Panc1 (cell line): Measurements from ENCODE around the gene CNBD2. TPM values are rescaled to one million over a fixed set of nuclear protein-coding genes. Genes with fewer than 3 reads are reported as not detected.

Source experiments
- ATAC-seq: fragments of 200-7000 bp; cut with Tn5 transposase; 2 replicates; pipeline ENCODE4 v1.9.1; 2020; ENCODE audit warnings: mild to moderate bottlenecking, moderate library complexity
- BruUV-seq: library from RNA; stranded (reverse); fragments of 400-500 nt; replicated peaks from 2 replicates; lab custom pipeline; 2021; lab: Mats Ljungman, UMichigan
- CTCF ChIA-PET: fragments of 300-600 bp; sonication (Branson Sonifier 250); formaldehyde crosslinking; loops from one replicate; lab custom pipeline; 2022; ENCODE audit warnings: antibody characterized with exemption; lab: Charles Lee
- POLR2A ChIA-PET: fragments of 300-600 bp; sonication (Branson Sonifier 250); formaldehyde crosslinking; loops from one replicate; lab custom pipeline; 2022; ENCODE audit warnings: antibody characterized with exemption; lab: Charles Lee
- DNase-seq: peaks from one replicate; pipeline ENCODE4 v3.0.0-alpha.2; 2010; ENCODE audit warnings: low read depth, low spot score
- H3K27ac ChIP-seq: 2 replicates; pipeline ENCODE4 v1.5.1; 2011; ENCODE audit warnings: mild to moderate bottlenecking, low read length, inconsistent platforms
- H3K27me3 ChIP-seq: fragments of 200-500 bp; sonication (Bioruptor generic); 2 replicates; pipeline ENCODE4 v1.6.0; 2014; ENCODE audit warnings: low read length, inconsistent platforms; ENCODE audit not compliant: control insufficient read depth, insufficient read depth
- H3K36me3 ChIP-seq: fragments of 200-500 bp; sonication (Bioruptor generic); 2 replicates; pipeline ENCODE4 v1.5.1; 2014; ENCODE audit warnings: inconsistent platforms, mild to moderate bottlenecking, low read length, moderate library complexity; ENCODE audit not compliant: control insufficient read depth, insufficient read depth
- H3K4me1 ChIP-seq: 2 replicates; pipeline ENCODE4 v1.5.1; 2011; ENCODE audit warnings: inconsistent platforms, mild to moderate bottlenecking, low read length, moderate library complexity; ENCODE audit not compliant: control insufficient read depth, insufficient read depth
- H3K4me3 ChIP-seq, 2 experiments: 2 replicates each; pipeline ENCODE4 v1.5.1; 2011 to 2012; ENCODE audit warnings: low read depth in 2 of 2, low read length in 2 of 2, mild to moderate bottlenecking in 2 of 2, inconsistent platforms in 1 of 2, moderate library complexity in 1 of 2
- H3K9me3 ChIP-seq: fragments of 200-500 bp; sonication (Bioruptor generic); 2 replicates; pipeline ENCODE4 v1.5.1; 2014; ENCODE audit warnings: low read depth, mild to moderate bottlenecking, inconsistent platforms, low read length, moderate library complexity; ENCODE audit not compliant: control insufficient read depth, insufficient read depth
- POLR2AphosphoS5 ChIP-seq: IDR thresholded peaks from 2 replicates; pipeline ENCODE4 v1.6.1; 2012; ENCODE audit warnings: mild to moderate bottlenecking, low read depth, low read length, moderate library complexity
- SIN3A ChIP-seq: IDR thresholded peaks from 2 replicates; pipeline ENCODE4 v1.6.1; 2012; ENCODE audit warnings: low read depth, mild to moderate bottlenecking, low read length, moderate library complexity, borderline replicate concordance; ENCODE audit not compliant: insufficient read depth
- TCF7L2 ChIP-seq: IDR thresholded peaks from 2 replicates; pipeline ENCODE4 v1.6.1; 2011; ENCODE audit warnings: mild to moderate bottlenecking, low read depth, low read length, inconsistent platforms
- in situ Hi-C: cut with HindIII; loops from 2 replicates; pipeline ENCODE4 v1.10.0; 2016; ENCODE audit warnings: low sequenced_read_pairs, low pct_unique_long_range_greater_than_20kb
- intact Hi-C: fragments of 100-400 bp; cut with micrococcal nuclease; formaldehyde crosslinking; loops from one replicate; pipeline ENCODE4 v1.10.0; 2022; ENCODE audit not compliant: unreplicated experiment
- total RNA-seq: library from RNA; stranded (reverse); gene quantifications from one replicate; pipeline ENCODE4 v1.2.1, GENCODE V29; 2021; ENCODE audit not compliant: unreplicated experiment
- TF ChIP-seq, protein P1 (sequence below): fragments of 450-650 bp; IDR thresholded peaks from 2 replicates; pipeline ENCODE4 v1.5.1; 2017; ENCODE audit warnings: mild to moderate bottlenecking
- TF ChIP-seq, protein P2 (sequence below), 2 experiments: IDR thresholded peaks; 2 replicates each; pipeline ENCODE4 v1.6.1; 2011 to 2012; ENCODE audit warnings: low read depth in 2 of 2, control low read depth in 1 of 2, low read length in 1 of 2, mild to moderate bottlenecking in 1 of 2, moderate library complexity in 1 of 2; ENCODE audit not compliant: insufficient read depth in 1 of 2

Gene CNBD2
- total RNA-seq, 1 experiment from 2014 or later: 3.7 TPM

DNA sequence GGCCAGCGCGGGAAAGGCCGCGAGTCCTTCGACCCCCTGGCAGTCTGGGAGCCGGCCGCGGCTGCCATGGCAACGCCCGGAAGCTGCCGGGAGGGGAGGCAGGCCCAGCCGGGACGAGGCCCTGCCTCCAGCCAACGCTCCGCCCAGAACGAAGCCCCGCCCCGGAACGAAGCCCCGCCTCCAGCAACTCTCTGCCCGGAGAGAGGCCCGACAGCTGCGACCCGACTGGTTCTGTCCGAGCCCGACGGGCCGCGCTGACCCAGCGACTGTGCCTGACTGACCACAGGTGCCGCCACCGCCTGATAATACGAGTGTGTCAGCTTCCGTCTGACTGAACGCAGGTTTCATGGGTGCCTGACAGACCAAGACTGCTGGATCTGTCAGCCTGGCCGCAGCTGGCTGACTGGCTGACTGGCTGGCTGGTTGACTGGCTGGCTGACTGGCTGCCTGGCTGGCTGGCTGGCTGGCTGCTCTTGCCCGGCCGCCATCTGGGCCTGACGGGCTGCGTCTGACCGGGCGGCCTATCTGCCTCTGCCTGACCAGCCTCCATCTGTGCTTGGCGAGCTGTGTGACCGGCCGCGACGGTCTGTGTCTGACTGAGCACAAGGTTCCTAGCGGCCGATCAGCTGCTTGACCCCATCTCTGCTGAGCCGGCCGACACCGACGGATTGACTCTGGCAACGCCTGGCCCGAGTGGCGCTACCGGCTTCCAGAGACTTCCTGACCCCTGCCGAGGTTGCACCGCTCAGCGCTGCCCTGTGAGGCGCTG lies 96.5 kb downstream of the CNBD2 start:
- in situ Hi-C loops (no loop called here), intact Hi-C loops (no loop called here)
- POLR2A ChIA-PET: interaction anchor here (0.6 kb wide), 1 partner anchor 214 kb away, joined by 4 read pairs; no protein-coding TSS in a partner anchor
- CTCF ChIA-PET: interaction anchor here (1.6 kb wide), 1 partner anchor 72 kb away, joined by 7 read pairs; no protein-coding TSS in a partner anchor
- H3K9me3 ChIP-seq: no peaks in the 10 kb centered on the region
- DNase-seq (peak; percentile 35), ATAC-seq (peak; percentile 98)
- no peaks in the 10 kb centered on the region for H3K4me1 ChIP-seq
- 0 out of 2 replicates have a peak, but pooled peaks have one; percentile 37 for TF ChIP-seq TCF7L2
- TF ChIP-seq, protein P1, sequence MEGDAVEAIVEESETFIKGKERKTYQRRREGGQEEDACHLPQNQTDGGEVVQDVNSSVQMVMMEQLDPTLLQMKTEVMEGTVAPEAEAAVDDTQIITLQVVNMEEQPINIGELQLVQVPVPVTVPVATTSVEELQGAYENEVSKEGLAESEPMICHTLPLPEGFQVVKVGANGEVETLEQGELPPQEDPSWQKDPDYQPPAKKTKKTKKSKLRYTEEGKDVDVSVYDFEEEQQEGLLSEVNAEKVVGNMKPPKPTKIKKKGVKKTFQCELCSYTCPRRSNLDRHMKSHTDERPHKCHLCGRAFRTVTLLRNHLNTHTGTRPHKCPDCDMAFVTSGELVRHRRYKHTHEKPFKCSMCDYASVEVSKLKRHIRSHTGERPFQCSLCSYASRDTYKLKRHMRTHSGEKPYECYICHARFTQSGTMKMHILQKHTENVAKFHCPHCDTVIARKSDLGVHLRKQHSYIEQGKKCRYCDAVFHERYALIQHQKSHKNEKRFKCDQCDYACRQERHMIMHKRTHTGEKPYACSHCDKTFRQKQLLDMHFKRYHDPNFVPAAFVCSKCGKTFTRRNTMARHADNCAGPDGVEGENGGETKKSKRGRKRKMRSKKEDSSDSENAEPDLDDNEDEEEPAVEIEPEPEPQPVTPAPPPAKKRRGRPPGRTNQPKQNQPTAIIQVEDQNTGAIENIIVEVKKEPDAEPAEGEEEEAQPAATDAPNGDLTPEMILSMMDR: no peak
- peak overlapping the region; percentile 66 to 69 for H3K4me3 ChIP-seq
- no peaks in the 10 kb centered on the region for H3K27me3 ChIP-seq
- peak overlapping the region; percentile 46; the same call in 1 of the 2 replicates for H3K27ac ChIP-seq
- no peaks in the 10 kb centered on the region for H3K36me3 ChIP-seq
- no TSS peak for BruUV-seq

DNA sequence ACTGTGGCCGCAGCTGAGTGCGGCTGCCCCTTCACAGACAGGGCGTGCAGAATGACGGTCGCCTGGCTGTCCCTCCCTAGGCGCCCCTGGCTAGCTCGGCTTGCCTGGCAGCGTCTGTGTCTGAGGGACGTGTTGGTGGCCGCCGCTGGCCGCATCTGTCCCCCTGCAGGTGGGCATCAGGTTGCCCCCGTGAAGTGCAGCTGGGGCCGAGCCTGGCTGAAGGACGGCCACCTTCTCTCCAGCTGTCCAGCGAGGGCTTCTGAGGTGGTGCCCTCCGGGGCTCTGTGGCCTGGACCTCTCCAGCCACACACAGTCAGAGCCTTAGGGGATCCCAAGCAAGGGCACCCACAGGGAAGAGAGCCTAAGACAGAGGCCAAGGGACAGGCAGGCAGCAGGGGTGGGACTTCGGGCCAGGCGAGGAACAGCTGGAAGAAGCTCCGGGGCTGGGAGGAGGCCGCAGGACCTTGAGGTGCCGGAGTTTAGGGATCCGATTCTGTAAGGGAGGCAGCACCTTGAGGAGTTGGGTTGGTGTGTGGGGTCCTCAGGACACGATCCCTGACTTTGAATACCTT lies 97.1 kb downstream of the CNBD2 start:
- ATAC-seq (no peak), DNase-seq (no peak)
- in situ Hi-C loops: no loop called here
- ChIA-PET POLR2A (no interaction called here), CTCF (interaction anchor here (1.6 kb wide), 1 partner anchor 73 kb away, joined by 7 read pairs; no protein-coding TSS in a partner anchor)
- no peaks in the 10 kb centered on the region for H3K4me1 ChIP-seq
- H3K27ac ChIP-seq: no peak overlapping the region
- no peaks in the 10 kb centered on the region for H3K36me3 ChIP-seq
- H3K27me3 ChIP-seq: no peaks in the 10 kb centered on the region
- no TSS peak for BruUV-seq
- TF ChIP-seq SIN3A (no peak), TCF7L2 (no peak), POLR2AphosphoS5 (no peak)
- TF ChIP-seq, protein P1: no peak
- TF ChIP-seq, protein P2, sequence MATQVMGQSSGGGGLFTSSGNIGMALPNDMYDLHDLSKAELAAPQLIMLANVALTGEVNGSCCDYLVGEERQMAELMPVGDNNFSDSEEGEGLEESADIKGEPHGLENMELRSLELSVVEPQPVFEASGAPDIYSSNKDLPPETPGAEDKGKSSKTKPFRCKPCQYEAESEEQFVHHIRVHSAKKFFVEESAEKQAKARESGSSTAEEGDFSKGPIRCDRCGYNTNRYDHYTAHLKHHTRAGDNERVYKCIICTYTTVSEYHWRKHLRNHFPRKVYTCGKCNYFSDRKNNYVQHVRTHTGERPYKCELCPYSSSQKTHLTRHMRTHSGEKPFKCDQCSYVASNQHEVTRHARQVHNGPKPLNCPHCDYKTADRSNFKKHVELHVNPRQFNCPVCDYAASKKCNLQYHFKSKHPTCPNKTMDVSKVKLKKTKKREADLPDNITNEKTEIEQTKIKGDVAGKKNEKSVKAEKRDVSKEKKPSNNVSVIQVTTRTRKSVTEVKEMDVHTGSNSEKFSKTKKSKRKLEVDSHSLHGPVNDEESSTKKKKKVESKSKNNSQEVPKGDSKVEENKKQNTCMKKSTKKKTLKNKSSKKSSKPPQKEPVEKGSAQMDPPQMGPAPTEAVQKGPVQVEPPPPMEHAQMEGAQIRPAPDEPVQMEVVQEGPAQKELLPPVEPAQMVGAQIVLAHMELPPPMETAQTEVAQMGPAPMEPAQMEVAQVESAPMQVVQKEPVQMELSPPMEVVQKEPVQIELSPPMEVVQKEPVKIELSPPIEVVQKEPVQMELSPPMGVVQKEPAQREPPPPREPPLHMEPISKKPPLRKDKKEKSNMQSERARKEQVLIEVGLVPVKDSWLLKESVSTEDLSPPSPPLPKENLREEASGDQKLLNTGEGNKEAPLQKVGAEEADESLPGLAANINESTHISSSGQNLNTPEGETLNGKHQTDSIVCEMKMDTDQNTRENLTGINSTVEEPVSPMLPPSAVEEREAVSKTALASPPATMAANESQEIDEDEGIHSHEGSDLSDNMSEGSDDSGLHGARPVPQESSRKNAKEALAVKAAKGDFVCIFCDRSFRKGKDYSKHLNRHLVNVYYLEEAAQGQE (IDR thresholded peaks at IDR 0.05; ENCODE audit: insufficient read depth in 1 of 2, low read depth in 2 of 2, low read length in 1 of 2): no peak
- H3K9me3 ChIP-seq: no peaks in the 10 kb centered on the region
- intact Hi-C loops: no loop called here
- H3K4me3 ChIP-seq: peak overlapping the region; percentile 66 to 69
